ENCODE measurements around the gene ZGLP1. TPM values are rescaled to one million over a fixed set of nuclear protein-coding genes. Genes with fewer than 3 reads are reported as not detected.

The ZGLP1 gene
- 1 to 10 TPM in 5 of 6 experiments, under 1 TPM in 1; 1.00 to 2.7 (median 2.1) TPM for total RNA-seq (2021; fragmentation: NEBNext Ultra II Directional; extraction: Animal tissue kit (Norgen Biotek cat#: 25700))
- long read RNA-seq, partial matches to known transcripts, result 1 of 1 reads
- long read RNA-seq, other reads (novel, unspliced or antisense), result 0 of 1 reads

DNA sequence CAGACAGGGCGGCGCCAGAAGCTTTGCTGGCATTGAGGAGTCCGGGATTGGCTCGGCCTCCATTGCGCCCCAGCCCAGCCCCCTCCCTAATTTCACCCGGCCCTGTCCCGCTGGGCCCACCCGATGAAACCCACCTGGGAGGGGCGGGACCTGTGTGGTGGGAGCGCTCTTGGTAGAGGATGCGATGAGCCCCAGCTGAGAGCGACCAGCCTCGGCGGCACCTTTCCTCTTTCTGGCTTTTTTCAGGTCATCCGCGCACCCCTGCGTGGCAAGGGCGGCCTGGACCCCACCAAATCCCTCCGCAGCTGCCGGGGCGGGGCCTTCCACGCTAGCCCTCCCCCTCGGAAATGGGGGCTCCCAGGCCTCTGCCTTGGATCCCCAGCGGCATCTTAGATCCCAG is at the start of gene ZGLP1:
ZGLP1 (minus strand) TSS at position 393 of the 400 bp plus-strand sequence.
- H3K27ac Mint-ChIP-seq, result no peak within 1 kb of the TSS
- H3K4me1 Mint-ChIP-seq (ENCODE audit: low read depth), result peaks cover 18% of the 10 kb centered on the region
- no peaks in the 10 kb centered on the region for H3K27me3 Mint-ChIP-seq (ENCODE audit: insufficient read depth)
- no peak within 1 kb of the TSS for H3K4me3 Mint-ChIP-seq
- TF ChIP-seq, protein P1, sequence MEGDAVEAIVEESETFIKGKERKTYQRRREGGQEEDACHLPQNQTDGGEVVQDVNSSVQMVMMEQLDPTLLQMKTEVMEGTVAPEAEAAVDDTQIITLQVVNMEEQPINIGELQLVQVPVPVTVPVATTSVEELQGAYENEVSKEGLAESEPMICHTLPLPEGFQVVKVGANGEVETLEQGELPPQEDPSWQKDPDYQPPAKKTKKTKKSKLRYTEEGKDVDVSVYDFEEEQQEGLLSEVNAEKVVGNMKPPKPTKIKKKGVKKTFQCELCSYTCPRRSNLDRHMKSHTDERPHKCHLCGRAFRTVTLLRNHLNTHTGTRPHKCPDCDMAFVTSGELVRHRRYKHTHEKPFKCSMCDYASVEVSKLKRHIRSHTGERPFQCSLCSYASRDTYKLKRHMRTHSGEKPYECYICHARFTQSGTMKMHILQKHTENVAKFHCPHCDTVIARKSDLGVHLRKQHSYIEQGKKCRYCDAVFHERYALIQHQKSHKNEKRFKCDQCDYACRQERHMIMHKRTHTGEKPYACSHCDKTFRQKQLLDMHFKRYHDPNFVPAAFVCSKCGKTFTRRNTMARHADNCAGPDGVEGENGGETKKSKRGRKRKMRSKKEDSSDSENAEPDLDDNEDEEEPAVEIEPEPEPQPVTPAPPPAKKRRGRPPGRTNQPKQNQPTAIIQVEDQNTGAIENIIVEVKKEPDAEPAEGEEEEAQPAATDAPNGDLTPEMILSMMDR (IDR thresholded peaks at IDR 0.05), result no peak
- H3K36me3 Mint-ChIP-seq (ENCODE audit: low read depth), result peaks cover 8% of the 10 kb centered on the region; the same call in 1 of the 2 replicates
- no peak for DNase-seq
- no peaks in the 10 kb centered on the region for H3K9me3 Mint-ChIP-seq

DNA sequence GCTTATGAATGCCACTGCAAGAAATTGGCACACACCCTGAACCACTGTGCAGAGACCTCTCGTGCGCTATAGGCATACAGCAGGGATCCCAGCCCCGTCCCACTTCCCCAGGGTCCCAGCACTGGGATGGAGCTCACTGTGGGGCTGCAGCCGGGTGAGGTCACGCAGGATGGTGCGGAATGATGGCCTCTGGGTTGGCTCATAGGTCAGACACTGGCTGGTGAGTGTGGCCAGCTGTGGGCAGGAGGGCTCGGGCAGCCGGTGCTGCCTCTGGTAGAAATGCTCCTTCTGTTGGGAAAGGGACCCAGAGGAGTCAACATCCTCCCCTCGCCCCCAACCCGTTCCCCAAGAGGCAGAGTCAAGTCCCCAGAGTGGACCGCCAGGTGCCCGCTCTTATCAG is 46.8 kb upstream of the ZGLP1 start:
- Mint-ChIP-seq H3K4me3 (no peak overlapping the region), H3K27ac (no peak overlapping the region), H3K27me3 (ENCODE audit: insufficient read depth) (peaks cover 4% of the 10 kb centered on the region; the same call in 1 of the 2 replicates), H3K36me3 (ENCODE audit: low read depth) (peaks cover 24% of the 10 kb centered on the region), H3K9me3 (no peaks in the 10 kb centered on the region), H3K4me1 (ENCODE audit: low read depth) (no peaks in the 10 kb centered on the region)
- DNase-seq, result no peak
- TF ChIP-seq, protein P1 (IDR thresholded peaks at IDR 0.05), result no peak

DNA sequence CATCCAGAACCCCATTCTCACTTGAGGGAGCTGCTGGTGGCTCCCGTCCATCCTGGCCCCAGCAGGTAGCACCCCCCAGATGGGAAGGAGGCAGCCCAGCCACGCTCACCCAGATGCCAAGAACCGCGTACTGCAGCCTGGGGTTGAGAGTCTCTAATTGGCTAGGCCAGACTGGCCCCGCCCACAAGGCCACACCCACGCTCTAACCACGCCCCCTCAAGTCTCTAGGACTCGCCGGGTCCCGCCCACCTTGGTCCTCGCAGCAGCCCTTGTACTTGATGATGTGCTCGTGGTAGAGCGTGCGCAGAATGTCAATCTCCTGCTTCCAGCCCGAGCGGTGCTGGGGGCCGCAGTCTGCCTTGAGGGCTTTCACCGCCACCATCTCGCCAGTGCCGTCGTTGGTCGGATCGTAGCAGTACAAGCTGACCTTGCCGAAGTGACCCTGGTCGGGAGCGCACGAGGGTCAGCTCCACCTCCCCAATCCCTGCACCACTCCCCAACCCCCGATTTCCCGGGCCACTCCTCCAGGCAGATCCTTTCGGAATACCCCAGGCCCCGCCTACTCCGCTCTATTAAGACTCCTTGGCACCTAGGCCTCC is 44.3 kb upstream of the ZGLP1 start:
- Mint-ChIP-seq H3K36me3 (ENCODE audit: low read depth) (peaks cover 18% of the 10 kb centered on the region), H3K9me3 (no peaks in the 10 kb centered on the region), H3K27me3 (ENCODE audit: insufficient read depth) (no peaks in the 10 kb centered on the region), H3K27ac (no peak overlapping the region), H3K4me3 (no peak overlapping the region), H3K4me1 (ENCODE audit: low read depth) (no peaks in the 10 kb centered on the region)
- no peak for DNase-seq
- TF ChIP-seq, protein P1 (IDR thresholded peaks at IDR 0.05), result no peak

DNA sequence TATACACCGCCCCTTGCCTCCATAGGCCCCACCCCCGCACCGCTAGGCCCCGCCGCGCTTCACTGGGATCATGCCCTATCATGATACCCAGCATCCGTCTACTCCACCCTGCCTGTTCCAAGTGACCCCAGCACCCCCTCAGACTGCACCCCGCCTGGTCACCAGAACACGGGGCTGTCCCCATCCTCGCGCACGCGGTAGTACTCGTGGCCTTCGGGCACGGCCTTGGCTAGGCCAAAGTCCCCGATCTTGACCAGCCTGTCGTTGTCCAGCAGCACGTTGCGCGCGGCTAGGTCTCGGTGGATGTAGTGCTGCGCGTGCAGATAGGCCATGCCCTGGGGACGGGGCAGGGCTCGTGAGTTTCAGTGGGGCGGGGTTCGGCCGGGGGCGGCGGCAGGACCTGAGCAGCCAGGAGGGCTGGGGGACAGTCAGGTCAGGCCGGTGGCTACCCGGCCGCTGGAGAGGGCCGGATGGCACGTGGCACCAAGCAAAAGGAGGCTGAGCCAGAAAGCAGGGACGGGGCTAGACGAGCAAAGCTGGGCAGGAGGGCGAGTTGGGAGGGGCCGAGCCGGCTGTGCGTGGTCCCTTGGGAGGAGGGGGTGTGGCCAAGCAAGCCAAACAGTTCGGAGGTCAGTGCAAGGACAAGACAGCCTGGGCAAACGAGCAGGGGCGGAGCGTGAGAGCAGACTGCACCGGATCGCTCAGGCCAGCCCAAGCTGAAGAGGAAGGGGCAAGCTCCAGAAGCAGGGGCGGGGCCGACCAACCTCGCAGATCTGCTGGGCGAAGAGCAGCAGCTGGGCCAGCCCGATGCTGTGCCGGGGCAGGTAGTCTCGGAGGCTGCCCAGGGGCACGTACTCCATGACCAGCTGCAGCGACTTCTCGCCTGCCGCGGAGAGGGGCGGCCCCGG is 43.4 kb upstream of the ZGLP1 start:
- Mint-ChIP-seq H3K4me1 (ENCODE audit: low read depth) (no peaks in the 10 kb centered on the region), H3K27me3 (ENCODE audit: insufficient read depth) (no peaks in the 10 kb centered on the region), H3K36me3 (ENCODE audit: low read depth) (peaks cover 18% of the 10 kb centered on the region), H3K9me3 (no peaks in the 10 kb centered on the region), H3K27ac (no peak overlapping the region), H3K4me3 (no peak overlapping the region)
- DNase-seq, result no peak
- TF ChIP-seq, protein P1 (IDR thresholded peaks at IDR 0.05), result no peak

DNA sequence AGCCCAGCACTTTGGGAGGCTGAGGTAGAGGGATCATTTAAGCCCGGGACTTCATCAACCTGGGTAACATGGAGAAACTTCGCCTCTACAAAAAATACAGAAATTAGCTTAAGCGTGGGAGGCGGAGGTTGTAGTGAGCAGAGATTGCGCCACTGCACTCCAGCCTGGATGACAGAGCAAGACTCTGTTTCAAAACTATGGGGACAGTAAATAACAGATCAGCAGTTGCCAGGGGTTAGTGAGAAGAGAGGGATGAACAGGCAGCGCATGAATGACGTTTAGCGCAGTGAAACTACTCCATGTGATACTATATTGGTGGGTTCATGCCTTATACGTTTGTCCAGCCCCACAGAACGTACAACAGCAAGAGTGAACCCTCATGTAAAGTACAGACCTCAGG is 36.9 kb upstream of the ZGLP1 start:
- peaks cover 27% of the 10 kb centered on the region for H3K4me1 Mint-ChIP-seq (ENCODE audit: low read depth)
- H3K9me3 Mint-ChIP-seq, result no peaks in the 10 kb centered on the region
- DNase-seq, result peak; percentile 10
- no peaks in the 10 kb centered on the region for H3K36me3 Mint-ChIP-seq (ENCODE audit: low read depth)
- peak overlapping the region; percentile 72 for H3K27ac Mint-ChIP-seq
- TF ChIP-seq, protein P1 (IDR thresholded peaks at IDR 0.05), result no peak
- H3K4me3 Mint-ChIP-seq, result peak overlapping the region; percentile 36; the same call in 1 of the 2 replicates
- H3K27me3 Mint-ChIP-seq (ENCODE audit: insufficient read depth), result peaks cover 4% of the 10 kb centered on the region; the same call in 1 of the 2 replicates

Data from HFFc6 (cell line).